ENCODE measurements around the gene PKDCC.

The PKDCC gene

GRCh38 chr2:42107249-42108042, 59.6 kb downstream of the PKDCC start:
- DNase-seq, result no peak

Data from NCI-H1694 (cell line).